DMS53 treated with DMSO at 0.1 percent for 48 hours (cell line): Measurements from ENCODE around the gene MSRB3.
"Not testable (repeated sequence)": the region's sequence is repeated elsewhere in the genome, so short reads cannot be mapped to it uniquely, and the experiment has no call there.

Source experiments
- DNase-seq: peaks from one replicate; lab custom pipeline; 2025; ENCODE audit not compliant: unreplicated experiment; lab: John Stamatoyannopoulos, UW

Gene MSRB3

DNA sequence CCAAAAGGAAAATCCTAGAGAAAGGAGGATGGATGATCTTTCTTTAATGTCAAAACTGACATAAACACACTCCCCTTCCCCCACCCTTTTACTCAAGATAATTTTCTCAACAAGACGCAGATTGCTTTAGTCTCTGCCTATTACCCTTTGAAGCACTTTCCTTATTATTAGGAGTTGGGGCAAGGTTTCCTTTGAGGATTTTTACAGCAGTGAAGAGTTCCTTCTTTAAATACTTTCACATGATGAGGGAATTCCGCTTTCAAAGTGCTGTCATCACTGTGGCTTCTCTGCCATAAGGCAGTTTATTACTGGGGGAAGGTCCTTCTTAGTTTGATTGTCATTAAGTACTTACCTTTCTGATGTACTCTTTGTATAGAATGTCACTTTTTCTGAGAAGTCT lies 172.1 kb downstream of the MSRB3 start:
- no peak for DNase-seq

- DNase-seq, result no peak
Measured at GRCh38 chr12:65454115-65454787, 175.8 kb downstream of the MSRB3 start.

GRCh38 chr12:65457341-65457740 lies 178.9 kb downstream of the MSRB3 start:
- not testable (repeated sequence) for DNase-seq

DNA sequence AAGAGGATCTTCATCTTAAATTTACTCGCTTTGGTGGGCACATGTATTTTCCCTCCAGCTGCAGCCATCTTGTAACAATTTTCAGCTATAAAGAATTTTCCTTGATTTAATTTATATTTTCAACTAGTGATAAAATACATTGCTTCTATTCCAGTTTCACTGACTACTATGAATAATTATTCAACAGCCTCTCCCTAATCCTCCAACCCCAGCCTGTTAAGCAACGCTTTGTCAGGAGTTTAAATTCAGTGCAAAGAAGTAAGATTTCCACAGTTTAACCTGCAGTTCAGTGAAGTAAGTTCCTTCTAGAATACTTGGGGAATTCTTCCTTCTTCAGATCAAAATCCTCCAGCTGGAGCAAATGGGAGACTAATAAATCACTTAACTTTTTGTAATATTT lies 180.2 kb downstream of the MSRB3 start:
- DNase-seq, result no peak

DNA sequence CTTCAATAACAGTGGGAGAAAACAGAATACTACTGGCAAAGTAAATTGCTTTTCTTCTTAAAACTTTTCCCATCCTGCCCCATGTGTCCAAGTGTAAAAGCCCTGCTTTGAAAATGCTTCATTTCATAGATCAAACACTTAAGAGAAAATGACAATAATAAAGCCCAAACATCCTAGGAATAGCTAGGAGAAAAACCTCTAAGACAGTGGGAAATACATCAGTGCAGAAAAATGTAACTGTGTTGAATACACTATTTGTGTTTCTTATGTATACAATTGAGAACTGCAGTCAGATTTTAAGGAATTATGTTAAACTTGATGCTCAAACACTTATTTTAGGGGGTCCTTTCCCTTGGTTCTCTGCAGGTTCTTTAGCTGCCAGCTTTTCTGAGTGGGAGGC lies 181.1 kb downstream of the MSRB3 start:
- DNase-seq, result no peak

DNA sequence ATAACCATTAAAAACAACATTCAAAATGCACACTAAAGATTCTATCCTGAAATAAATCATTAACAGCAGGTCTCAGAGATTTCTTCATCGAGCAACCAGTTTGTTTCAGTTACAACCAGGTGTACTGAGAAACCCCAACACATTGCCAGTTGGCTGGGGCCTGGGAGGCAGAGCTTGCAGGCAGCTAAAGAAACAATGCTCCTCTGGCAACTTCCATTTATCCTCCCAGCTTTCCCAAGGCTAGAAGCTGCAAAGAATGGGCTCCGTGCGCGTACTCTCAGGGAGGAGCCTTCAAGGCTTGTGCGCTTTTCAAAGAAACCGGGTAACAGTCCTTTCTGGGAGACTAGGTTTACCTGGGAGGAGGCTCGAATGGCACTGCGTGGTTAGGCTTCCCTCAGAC lies 181.6 kb downstream of the MSRB3 start:
- no peak for DNase-seq

DNA sequence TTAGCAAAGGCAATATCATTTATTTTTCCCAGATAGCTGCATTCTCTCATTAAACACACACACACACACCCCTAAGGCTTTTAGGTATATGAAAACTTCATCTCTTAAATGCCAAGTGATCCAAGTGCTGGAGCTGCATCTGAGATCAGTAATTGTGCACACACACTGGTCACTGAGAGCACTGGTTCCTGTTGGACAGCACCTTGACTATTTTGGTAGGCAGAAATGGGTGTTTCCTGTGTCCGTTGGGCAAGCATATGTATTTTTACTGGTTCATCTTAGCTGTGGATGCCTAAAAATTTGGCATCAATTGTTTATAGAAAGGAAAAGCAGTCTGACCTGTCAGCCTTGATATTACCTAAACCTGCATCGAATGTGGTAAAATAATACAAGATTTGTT lies 182.5 kb downstream of the MSRB3 start:
- DNase-seq, result no peak

GRCh38 chr12:65462484-65462883 lies 184.0 kb downstream of the MSRB3 start:
- no peak for DNase-seq

- no peak for DNase-seq
Measured at GRCh38 chr12:65463082-65463481, 184.6 kb downstream of the MSRB3 start.

DNA sequence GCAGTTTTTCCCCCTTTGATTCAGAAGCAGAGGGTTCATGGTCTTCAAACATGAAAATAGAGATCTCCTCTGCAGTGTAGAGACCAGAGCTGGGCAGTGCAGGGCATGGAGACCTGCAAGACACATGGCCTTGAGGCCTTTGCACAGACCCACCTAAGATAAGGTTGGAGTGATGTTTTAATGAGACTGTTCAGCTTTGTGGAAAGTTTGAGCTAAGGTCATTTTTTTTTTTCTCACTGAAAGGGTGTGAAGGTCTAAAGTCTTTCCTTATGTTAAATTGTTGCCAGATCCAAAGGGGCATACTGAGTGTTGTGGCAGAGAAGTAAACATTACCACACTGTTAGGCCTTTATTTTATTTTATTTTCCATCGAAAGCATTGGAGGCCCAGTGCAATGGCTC lies 185.1 kb downstream of the MSRB3 start:
- no peak for DNase-seq

GRCh38 chr12:65464930-65465329 lies 186.4 kb downstream of the MSRB3 start:
- DNase-seq, result no peak

DNA sequence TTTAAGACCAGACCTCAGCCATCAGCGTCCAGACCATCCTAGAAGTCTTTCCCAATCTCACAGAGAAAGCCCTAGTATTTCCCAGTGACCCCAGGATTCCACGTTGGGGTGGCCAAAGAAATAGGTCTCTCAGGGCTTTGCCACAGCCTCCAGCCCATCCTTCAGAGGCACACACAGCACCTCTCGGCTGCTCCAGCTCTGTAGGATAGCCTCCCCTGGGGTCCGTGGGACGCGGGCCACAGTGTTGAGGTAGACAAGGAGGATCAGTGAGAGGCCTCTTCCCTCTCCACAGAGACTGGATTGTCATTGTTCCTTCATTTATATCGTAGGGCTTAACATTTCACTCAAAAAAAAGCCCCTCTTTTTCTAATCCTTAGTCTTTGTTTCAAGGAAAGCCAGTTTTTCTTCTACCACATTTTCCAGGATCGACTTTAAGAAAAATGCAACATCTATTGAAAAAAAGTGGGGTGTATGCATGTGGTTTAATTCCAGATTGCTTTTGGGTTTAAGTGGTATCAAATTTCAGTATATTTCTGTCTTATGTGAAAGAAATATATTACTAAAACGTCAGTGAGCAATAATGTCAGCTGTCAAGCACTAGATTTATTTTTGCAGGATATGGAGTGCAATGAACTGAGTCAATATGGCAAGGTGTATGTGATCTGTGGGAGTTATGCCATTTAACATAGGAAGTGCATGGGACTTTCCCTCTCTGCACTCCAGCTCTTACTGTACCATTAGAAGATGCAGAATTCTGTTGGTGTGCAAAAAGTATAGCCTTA lies 187.5 kb downstream of the MSRB3 start:
- DNase-seq, result no peak

DNA sequence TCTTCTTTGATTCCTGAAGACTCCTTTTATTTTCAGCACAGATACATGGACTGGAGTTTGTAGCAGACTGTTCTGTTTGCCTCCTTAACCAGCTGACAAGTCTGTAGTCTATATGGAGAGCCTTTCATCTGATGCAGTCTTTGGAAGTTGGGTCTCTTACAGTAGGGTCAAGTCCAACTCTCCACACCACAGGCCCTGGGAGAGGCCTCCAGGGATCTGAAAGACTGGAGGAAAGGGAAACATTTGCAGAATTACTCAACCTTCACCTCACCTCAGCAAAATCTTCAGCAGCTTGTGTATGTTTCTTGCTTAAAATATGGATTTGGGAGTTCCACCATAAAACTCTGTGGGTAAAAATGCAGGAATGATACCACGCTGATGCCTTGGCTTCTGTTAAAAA lies 188.4 kb downstream of the MSRB3 start:
- no peak for DNase-seq

DNA sequence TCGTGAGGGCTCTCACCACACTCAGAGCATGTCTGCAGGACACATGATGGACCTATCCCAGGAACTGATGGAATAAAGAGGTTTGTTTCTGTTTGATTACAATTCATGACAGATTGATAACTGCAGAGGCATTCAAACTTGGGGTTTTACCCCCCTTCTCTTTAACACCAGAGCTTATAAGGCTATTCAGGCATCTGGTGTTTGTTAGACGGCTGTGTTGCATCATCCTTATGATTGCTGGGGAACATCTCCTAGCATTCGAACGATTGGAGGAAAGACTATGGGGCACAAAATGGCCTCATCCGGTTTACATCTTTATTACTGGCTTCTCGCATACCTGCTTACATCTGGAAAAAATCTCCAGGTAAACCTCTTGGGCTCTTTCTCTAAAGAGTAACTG lies 191.8 kb downstream of the MSRB3 start:
- DNase-seq, result no peak

DNA sequence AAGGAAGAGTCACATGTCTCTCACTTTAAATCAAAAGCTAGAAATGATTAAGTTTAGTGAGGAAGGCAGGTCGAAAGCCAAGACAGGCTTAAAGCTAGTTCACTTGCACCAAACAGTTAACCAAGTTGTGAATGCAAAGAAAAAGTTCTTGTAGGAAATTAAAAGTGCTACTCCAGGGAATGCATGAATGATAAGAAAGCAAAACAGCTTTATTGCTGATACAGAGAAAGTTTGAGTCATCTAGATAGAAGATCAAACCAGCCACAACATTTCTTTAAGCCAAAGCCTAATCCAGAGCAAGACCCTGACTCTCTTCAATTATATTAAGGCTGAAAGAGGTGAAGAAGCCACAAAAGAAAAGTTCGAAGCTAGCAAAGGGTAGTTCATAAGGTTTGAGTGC lies 193.6 kb downstream of the MSRB3 start:
- no peak for DNase-seq

DNA sequence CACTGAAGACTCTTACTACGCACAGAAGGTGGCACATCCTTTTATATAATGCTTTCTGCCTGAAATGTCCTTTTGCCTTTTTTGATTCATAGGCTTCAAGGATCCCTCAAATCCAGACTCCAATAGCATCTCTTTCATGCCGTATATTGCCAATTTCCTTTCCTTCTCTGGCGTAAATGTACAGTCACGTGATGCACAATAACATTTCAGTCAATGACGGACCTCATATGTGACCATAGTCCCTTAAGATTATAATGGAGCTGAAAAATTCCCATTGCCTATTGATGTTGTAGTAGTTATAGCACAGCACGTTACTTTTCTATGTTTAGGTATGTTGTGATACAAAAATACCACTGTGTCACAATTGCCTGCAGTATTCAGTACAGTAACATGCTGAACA lies 196.3 kb downstream of the MSRB3 start:
- no peak for DNase-seq

DNA sequence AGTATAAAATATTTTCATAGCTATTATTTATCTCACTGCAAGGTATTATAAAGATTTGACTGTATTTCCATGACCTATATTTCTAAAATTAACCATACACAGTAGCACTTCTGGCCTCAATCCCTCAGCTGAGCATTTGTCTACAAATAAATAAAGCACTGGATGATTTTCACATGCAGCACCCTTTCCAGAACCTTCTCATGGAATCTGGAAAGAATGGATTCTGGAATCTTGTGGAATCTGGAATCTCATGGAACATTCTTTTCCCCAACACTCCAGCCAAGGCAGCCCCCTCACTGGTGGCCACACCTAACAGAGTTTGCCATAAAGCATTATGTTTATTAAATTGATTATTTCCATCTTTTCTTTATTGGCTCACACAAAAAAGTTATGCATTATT lies 199.2 kb downstream of the MSRB3 start:
- DNase-seq, result no peak

DNA sequence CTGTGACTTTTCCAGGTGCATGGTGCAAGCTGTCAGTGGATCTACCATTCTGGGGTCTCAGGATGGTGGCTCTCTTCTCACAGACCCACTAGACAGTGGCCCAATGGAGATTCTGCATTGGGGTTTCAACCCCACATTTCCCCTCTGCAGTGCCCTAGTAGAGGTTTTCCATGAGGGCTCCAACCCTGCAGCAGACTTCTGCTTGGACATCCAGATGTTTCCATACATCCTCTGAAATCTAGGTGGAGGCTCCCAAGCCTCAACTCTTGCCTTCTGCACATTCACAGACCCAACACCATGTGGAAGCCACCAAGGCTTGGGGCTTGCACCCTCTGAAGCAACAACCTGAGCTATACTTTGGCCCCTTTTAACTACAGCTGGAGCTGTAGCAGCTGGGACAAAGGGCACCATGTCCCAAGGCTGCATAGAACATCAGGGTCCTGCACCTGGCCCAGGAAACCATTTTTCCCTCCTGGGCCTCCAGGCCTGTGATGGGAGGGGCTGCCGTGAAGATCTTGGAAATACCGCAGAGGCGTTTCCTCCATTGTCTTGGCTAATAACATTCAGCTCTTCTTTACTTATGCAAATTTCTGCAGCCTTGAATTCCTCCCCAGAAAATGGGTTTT lies 205.5 kb downstream of the MSRB3 start:
- DNase-seq, result not testable (repeated sequence)

DNA sequence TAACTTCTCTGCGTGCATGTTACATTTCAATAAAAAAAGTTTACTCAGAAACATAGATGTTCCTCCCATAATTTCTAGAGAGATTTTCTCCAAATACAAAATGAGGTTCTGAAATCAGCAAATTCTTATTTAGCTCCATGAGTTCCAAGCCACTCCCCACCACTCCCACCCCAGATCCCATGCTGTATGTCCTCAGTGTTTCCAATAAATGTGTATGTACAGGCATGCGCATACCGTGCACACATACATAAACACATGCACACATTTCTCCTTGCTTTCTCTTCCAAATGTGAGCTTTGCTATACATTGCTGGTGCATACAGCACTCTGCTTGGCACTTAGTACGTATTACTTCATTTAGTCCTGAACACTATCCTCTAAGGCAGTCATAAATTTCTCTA lies 209.7 kb downstream of the MSRB3 start:
- DNase-seq, result no peak

DNA sequence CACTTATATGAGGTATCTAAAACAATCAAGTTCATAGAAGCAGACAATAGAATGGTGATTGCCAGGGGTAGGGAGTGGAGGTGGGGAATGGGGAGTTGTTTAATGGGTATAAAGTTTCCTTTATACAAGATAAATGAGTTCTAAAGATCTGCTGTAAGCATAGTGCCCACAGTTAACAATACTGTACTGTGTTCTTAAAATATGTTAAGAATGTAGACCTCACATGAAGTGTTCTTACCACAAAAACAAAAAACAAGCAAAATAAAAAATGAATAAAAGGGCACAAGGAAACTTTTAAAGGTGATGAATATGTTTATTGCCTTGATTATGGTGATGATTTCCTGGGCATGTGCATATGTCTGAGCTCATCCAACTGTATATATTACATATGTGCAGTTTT lies 211.8 kb downstream of the MSRB3 start:
- no peak for DNase-seq

DNA sequence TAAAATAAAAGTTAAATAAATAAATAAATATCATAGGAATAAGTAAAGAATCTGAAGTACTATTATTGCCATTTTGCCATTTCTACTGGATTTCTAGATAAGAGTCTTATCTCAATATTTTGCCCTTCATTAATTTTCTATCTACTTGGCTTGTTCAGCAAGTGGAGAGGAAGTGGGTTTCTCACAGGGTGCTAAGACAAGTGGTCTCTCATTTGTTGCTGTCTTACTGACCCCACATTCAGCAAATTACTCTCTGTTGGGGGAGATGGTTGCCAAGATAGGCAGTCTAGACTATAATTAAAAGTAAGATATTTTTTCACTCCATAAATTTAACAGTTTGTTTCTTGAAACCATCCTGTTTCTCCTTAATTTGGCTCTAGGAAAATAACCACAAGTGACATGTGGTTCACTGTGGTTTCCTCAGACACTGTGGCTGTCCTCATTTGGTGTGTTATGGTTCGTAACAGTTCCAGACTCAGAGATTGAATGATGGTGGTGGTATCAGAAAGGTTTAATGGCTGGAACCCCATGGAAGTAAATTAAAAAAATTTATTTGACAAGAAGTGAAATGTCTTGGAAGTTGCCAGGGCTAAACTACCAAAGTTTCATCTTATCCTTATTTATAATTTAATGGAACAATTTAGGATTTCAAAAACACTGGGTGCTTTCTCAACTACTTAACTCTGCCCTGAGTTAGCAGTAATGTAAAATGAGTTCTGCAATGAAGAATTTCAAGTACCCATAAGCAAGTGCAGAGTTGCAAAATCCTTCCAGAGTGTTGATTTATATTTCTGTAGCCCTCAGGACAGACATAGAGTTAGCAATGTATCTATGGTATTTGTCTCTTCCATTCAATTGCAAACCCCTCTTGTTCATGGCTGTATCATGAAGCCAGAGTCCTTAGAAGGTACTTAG lies 214.8 kb downstream of the MSRB3 start:
- DNase-seq, result no peak
